HG03039 (cell line): ENCODE data around the gene SRGAP2C.
"Not testable (repeated sequence)": the region's sequence is repeated elsewhere in the genome, so short reads cannot be mapped to it uniquely, and the experiment has no call there.

Experiments used
- ATAC-seq: cut with Tn5 transposase; IDR thresholded peaks from one replicate; pipeline ENCODE4 v1.9.1; 2021; ENCODE audit warnings: mild to moderate bottlenecking, moderate library complexity; ENCODE audit not compliant: unreplicated experiment

The SRGAP2C gene

GRCh38 chr1:121278202-121278601 lies 93.4 kb downstream of the SRGAP2C start:
- not testable (repeated sequence) for ATAC-seq

GRCh38 chr1:121278777-121279547 lies 94.2 kb downstream of the SRGAP2C start:
- ATAC-seq: not testable (repeated sequence)

- ATAC-seq: not testable (repeated sequence)
Observed at GRCh38 chr1:121279548-121279898, 94.7 kb downstream of the SRGAP2C start.

GRCh38 chr1:121280699-121281317 lies 96.0 kb downstream of the SRGAP2C start:
- ATAC-seq: not testable (repeated sequence)

- ATAC-seq: not testable (repeated sequence)
Observed at GRCh38 chr1:121281480-121281879, 96.7 kb downstream of the SRGAP2C start.

GRCh38 chr1:121283587-121284180 lies 98.9 kb downstream of the SRGAP2C start:
- ATAC-seq: not testable (repeated sequence)

GRCh38 chr1:121292590-121292989 lies 107.8 kb downstream of the SRGAP2C start:
- not testable (repeated sequence) for ATAC-seq

GRCh38 chr1:121293263-121294204 lies 108.8 kb downstream of the SRGAP2C start:
- not testable (repeated sequence) for ATAC-seq

GRCh38 chr1:121294205-121294570 lies 109.4 kb downstream of the SRGAP2C start:
- ATAC-seq: not testable (repeated sequence)

- not testable (repeated sequence) for ATAC-seq
Observed at GRCh38 chr1:121296563-121296962, 111.8 kb downstream of the SRGAP2C start.

GRCh38 chr1:121298529-121298928 lies 113.8 kb downstream of the SRGAP2C start:
- not testable (repeated sequence) for ATAC-seq

GRCh38 chr1:121299514-121300149 lies 114.9 kb downstream of the SRGAP2C start:
- not testable (repeated sequence) for ATAC-seq

- not testable (repeated sequence) for ATAC-seq
Observed at GRCh38 chr1:121301876-121302275, 117.1 kb downstream of the SRGAP2C start.

- ATAC-seq: not testable (repeated sequence)
Observed at GRCh38 chr1:121307759-121308158, 123.0 kb downstream of the SRGAP2C start.

- ATAC-seq: not testable (repeated sequence)
Observed at GRCh38 chr1:121315509-121315908, 130.7 kb downstream of the SRGAP2C start.

- ATAC-seq: not testable (repeated sequence)
Observed at GRCh38 chr1:121316081-121316480, 131.3 kb downstream of the SRGAP2C start.

- not testable (repeated sequence) for ATAC-seq
Observed at GRCh38 chr1:121317491-121318468, 133.0 kb downstream of the SRGAP2C start.

- ATAC-seq: not testable (repeated sequence)
Observed at GRCh38 chr1:121318687-121319086, 133.9 kb downstream of the SRGAP2C start.

- ATAC-seq: not testable (repeated sequence)
Observed at GRCh38 chr1:121321660-121322059, 136.9 kb downstream of the SRGAP2C start.
